SK-N-MC (cell line): ENCODE measurements around the gene SDK1.

Experiments used
- EZH2 ChIP-seq: fragments of 200-600 bp; sonication (generic); IDR thresholded peaks from one replicate; pipeline ENCODE4 v1.6.1; 2017; ENCODE audit warnings: antibody characterized with exemption
- POLR2AphosphoS5 ChIP-seq: IDR thresholded peaks from 2 replicates; pipeline ENCODE4 v1.6.1; 2012; ENCODE audit warnings: mild to moderate bottlenecking, low read depth, low read length, borderline replicate concordance

DNA sequence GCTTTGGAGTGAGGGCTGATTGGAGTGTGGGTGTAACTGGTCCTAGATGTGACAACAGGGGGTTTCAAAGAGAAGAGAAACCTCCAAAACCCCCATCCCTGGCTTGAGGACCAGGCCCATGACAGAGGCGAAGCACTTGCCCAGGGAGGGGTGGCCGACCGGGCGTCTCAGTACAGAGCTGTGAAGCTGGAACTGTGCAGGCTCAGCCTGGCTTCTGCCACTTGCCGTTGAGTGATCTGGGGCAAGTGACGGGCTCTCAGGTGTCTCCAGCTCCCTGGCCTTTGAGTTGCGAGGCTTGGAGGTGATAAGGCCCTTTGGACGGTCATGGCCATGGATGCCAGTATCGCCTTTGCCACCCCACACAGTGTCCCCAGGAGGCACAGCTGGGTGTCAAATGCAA is 849.7 kb downstream of the SDK1 start:
- TF ChIP-seq EZH2 (no peak), POLR2AphosphoS5 (no peak)
